KMS-11 (cell line): Measurements from ENCODE around the gene SACM1L.

Experiments
- H2AFZ ChIP-seq: fragments of 200-600 bp; sonication (generic); 2 replicates; pipeline ENCODE4 v1.6.1; 2016; ENCODE audit warnings: antibody characterized with exemption, mixed run types, low read depth
- H3K27ac ChIP-seq: fragments of 200-600 bp; sonication (generic); 2 replicates; pipeline ENCODE4 v1.6.1; 2016; ENCODE audit warnings: mild to moderate bottlenecking, mixed run types
- H3K27me3 ChIP-seq: fragments of 200-600 bp; sonication (generic); 2 replicates; pipeline ENCODE4 v1.6.1; 2017; ENCODE audit warnings: mild to moderate bottlenecking, low read depth, mixed run types, moderate library complexity; ENCODE audit not compliant: insufficient read depth
- H3K36me3 ChIP-seq: fragments of 200-600 bp; sonication (generic); 2 replicates; pipeline ENCODE4 v1.6.1; 2017; ENCODE audit warnings: mild to moderate bottlenecking, mixed run types; ENCODE audit not compliant: insufficient read depth
- H3K4me1 ChIP-seq: fragments of 200-600 bp; sonication (generic); 2 replicates; pipeline ENCODE4 v1.6.1; 2016; ENCODE audit warnings: mild to moderate bottlenecking, low read depth, mixed run types; ENCODE audit not compliant: poor library complexity, severe bottlenecking
- H3K4me2 ChIP-seq: fragments of 200-600 bp; sonication (generic); 2 replicates; pipeline ENCODE4 v1.7.0; 2016; ENCODE audit warnings: mild to moderate bottlenecking, mixed run types
- H3K4me3 ChIP-seq: fragments of 200-600 bp; sonication (generic); IDR thresholded peaks from 2 replicates; pipeline ENCODE4 v1.6.1; 2017; ENCODE audit warnings: low read depth, low read length, mixed read lengths; ENCODE audit not compliant: insufficient read depth
- H3K79me2 ChIP-seq: fragments of 200-600 bp; sonication (generic); 2 replicates; pipeline ENCODE4 v1.6.1; 2016; ENCODE audit warnings: low read depth, mixed run types; ENCODE audit not compliant: insufficient read depth
- H3K9ac ChIP-seq: fragments of 200-600 bp; sonication (generic); 2 replicates; pipeline ENCODE4 v1.6.1; 2016; ENCODE audit warnings: mild to moderate bottlenecking, mixed run types
- H4K20me1 ChIP-seq: fragments of 200-600 bp; sonication (generic); 2 replicates; pipeline ENCODE4 v1.6.1; 2016; ENCODE audit warnings: mild to moderate bottlenecking, mixed run types; ENCODE audit not compliant: insufficient read depth
- CTCF ChIP-seq: fragments of 200-600 bp; sonication (generic); conservative IDR thresholded peaks from 2 replicates; pipeline ENCODE4 v1.6.1; 2017; ENCODE audit warnings: low read depth, mild to moderate bottlenecking, antibody characterized with exemption, low read length, moderate library complexity, mixed read lengths

SACM1L gene

GRCh38 chr3:45779746-45780735 lies 90.8 kb downstream of the SACM1L start:
- TF ChIP-seq CTCF = no peak
- no peaks in the 10 kb centered on the region for H4K20me1 ChIP-seq
- no peak overlapping the region for H3K9ac ChIP-seq
- H3K4me1 ChIP-seq = no peaks in the 10 kb centered on the region
- H3K4me3 ChIP-seq = no peak overlapping the region
- H3K4me2 ChIP-seq = no peak overlapping the region
- H3K36me3 ChIP-seq = no peaks in the 10 kb centered on the region
- H3K79me2 ChIP-seq = no peaks in the 10 kb centered on the region
- no peak overlapping the region for H2AFZ ChIP-seq
- no peak overlapping the region for H3K27ac ChIP-seq
- no peaks in the 10 kb centered on the region for H3K27me3 ChIP-seq

GRCh38 chr3:45781271-45781670 lies 92.1 kb downstream of the SACM1L start:
- Histone ChIP-seq H4K20me1 (no peaks in the 10 kb centered on the region), H3K4me1 (no peaks in the 10 kb centered on the region), H3K4me3 (no peak overlapping the region), H3K9ac (no peak overlapping the region), H3K36me3 (no peaks in the 10 kb centered on the region), H2AFZ (no peak overlapping the region), H3K4me2 (no peak overlapping the region), H3K27ac (no peak overlapping the region), H3K79me2 (no peaks in the 10 kb centered on the region), H3K27me3 (no peaks in the 10 kb centered on the region)
- no peak for TF ChIP-seq CTCF

GRCh38 chr3:45781841-45782240 lies 92.6 kb downstream of the SACM1L start:
- Histone ChIP-seq H3K27me3 (no peaks in the 10 kb centered on the region), H3K79me2 (no peaks in the 10 kb centered on the region), H3K27ac (no peak overlapping the region), H3K4me3 (no peak overlapping the region), H3K9ac (no peak overlapping the region), H3K4me1 (no peaks in the 10 kb centered on the region), H3K36me3 (no peaks in the 10 kb centered on the region), H3K4me2 (no peak overlapping the region), H2AFZ (no peak overlapping the region), H4K20me1 (no peaks in the 10 kb centered on the region)
- TF ChIP-seq CTCF = no peak

GRCh38 chr3:45782381-45782780 lies 93.2 kb downstream of the SACM1L start:
- no peaks in the 10 kb centered on the region for H3K4me1 ChIP-seq
- H3K36me3 ChIP-seq = no peaks in the 10 kb centered on the region
- H3K79me2 ChIP-seq = no peaks in the 10 kb centered on the region
- no peaks in the 10 kb centered on the region for H3K27me3 ChIP-seq
- no peak overlapping the region for H3K9ac ChIP-seq
- TF ChIP-seq CTCF = no peak
- H3K4me3 ChIP-seq = no peak overlapping the region
- H3K4me2 ChIP-seq = no peak overlapping the region
- H2AFZ ChIP-seq = no peak overlapping the region
- H3K27ac ChIP-seq = no peak overlapping the region
- no peaks in the 10 kb centered on the region for H4K20me1 ChIP-seq
